Activated naive CD8-positive, alpha-beta T cell treated with anti-CD3 and anti-CD28 coated beads, Interleukin-2, amount 50 U/mL, for 16 hours (primary cell): ENCODE data around the gene SSC5D.

Experiments
- DNase-seq: peaks from one replicate; pipeline ENCODE4 v3.0.0-alpha.2; 2020; ENCODE audit warnings: low read depth, low spot score

Gene SSC5D

GRCh38 chr19:55554741-55555152, 66.5 kb downstream of the SSC5D start:
- no peak for DNase-seq

- DNase-seq = no peak
Measured at GRCh38 chr19:55559684-55560083, 71.4 kb downstream of the SSC5D start.

GRCh38 chr19:55563261-55563690, 75.0 kb downstream of the SSC5D start:
- DNase-seq = no peak

DNA sequence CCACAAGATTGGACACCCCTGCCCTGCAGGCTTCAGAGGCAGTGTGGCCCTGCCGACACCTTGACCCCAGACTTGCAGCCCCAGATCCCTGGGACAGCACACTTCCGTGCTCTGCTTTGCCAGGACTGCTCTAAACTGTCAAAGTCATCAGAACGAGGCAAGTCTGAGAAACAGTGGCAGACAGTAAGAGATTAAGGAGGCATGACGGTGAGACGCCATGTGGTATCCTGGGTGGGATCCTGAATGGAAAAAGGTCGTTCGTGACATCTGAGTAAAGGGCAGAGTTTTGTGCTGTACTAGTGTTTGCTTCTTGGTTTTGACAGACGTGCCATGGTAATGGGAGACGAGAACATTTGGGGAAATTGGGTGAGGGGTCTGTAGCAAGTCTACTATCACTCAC, 78.6 kb downstream of the SSC5D start:
- no peak for DNase-seq

DNA sequence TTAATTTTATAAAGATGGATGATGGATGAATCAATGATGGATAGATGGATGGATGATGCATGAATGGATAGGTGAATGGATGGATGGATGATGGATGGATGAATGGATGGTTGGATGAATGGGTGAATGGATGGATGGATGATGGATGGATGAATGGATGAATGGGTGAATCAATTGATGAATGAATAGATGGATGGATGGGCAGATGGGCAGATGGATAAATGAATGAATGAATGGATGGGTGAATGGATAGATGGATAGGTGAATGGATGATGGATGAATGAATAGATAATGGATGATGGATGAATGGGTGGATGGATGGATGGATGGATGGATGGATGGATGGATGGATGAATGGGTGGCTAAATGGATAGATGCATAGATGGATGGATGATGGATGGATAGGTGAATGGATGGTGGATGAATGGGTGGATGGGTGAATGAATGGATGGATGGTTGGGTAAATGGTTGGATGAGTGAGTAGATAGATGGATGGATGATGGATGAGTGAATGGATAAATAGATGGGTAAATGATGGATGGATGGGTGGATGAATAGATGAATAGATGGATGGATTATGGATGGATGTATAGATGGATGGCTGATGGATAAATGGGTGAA, 79.6 kb downstream of the SSC5D start:
- DNase-seq = no peak
